HepG2 (cell line): ENCODE data around the gene LINGO3. TPM values are rescaled to one million over a fixed set of nuclear protein-coding genes. Genes with fewer than 3 reads are reported as not detected.

Experiments
- ATAD3A ChIP-seq: sonication (generic); formaldehyde crosslinking; IDR thresholded peaks from 2 replicates; pipeline ENCODE4 v1.4.0; 2020; ENCODE audit warnings: missing genetic modification reagents
- CHCHD3 ChIP-seq: sonication (generic); formaldehyde crosslinking; IDR thresholded peaks from 2 replicates; pipeline ENCODE4 v1.8.0; 2022; ENCODE audit warnings: mild to moderate bottlenecking, missing genetic modification reagents, moderate library complexity
- EEA1 ChIP-seq: sonication (generic); formaldehyde crosslinking; IDR thresholded peaks from 2 replicates; pipeline ENCODE4 v1.5.1; 2020; ENCODE audit warnings: mild to moderate bottlenecking, missing genetic modification reagents, borderline replicate concordance
- FOXP4 ChIP-seq: sonication (generic); formaldehyde crosslinking; IDR thresholded peaks from 2 replicates; pipeline ENCODE4 v1.4.0; 2020; ENCODE audit warnings: missing genetic modification reagents
- GFI1 ChIP-seq: sonication (generic); formaldehyde crosslinking; IDR thresholded peaks from 2 replicates; pipeline ENCODE4 v1.5.0; 2020; ENCODE audit warnings: missing genetic modification reagents, mild to moderate bottlenecking, borderline replicate concordance
- GLMP ChIP-seq: sonication (generic); formaldehyde crosslinking; IDR thresholded peaks from 2 replicates; pipeline ENCODE4 v1.9.0; 2021; ENCODE audit warnings: missing genetic modification reagents, mild to moderate bottlenecking, borderline replicate concordance
- HCFC1 ChIP-seq: fragments of 150-350 bp; IDR thresholded peaks from 2 replicates; pipeline ENCODE4 v1.6.1; 2014; ENCODE audit warnings: low read depth, low read length
- HOMEZ ChIP-seq: IDR thresholded peaks from 2 replicates; pipeline ENCODE4 v1.6.1; 2016; ENCODE audit warnings: low read depth
- MAX ChIP-seq: IDR thresholded peaks from 2 replicates; pipeline ENCODE4 v1.6.1; 2012; ENCODE audit warnings: inconsistent platforms
- MLLT10 ChIP-seq: sonication (generic); formaldehyde crosslinking; IDR thresholded peaks from 2 replicates; pipeline ENCODE4 v1.4.0; 2020; ENCODE audit warnings: missing genetic modification reagents
- PREB ChIP-seq: sonication (generic); formaldehyde crosslinking; IDR thresholded peaks from 2 replicates; pipeline ENCODE4 v1.4.0; 2020; ENCODE audit warnings: missing genetic modification reagents
- SALL2 ChIP-seq: sonication (generic); formaldehyde crosslinking; IDR thresholded peaks from 2 replicates; pipeline ENCODE4 v1.8.1; 2023; ENCODE audit warnings: mild to moderate bottlenecking, missing genetic modification reagents, inconsistent platforms
- SIX4 ChIP-seq: sonication (generic); formaldehyde crosslinking; IDR thresholded peaks from 2 replicates; pipeline ENCODE4 v1.4.0; 2020; ENCODE audit warnings: missing genetic modification reagents
- ZC3H13 ChIP-seq: sonication (generic); formaldehyde crosslinking; IDR thresholded peaks from 2 replicates; pipeline ENCODE4 v1.8.1; 2023; ENCODE audit warnings: mild to moderate bottlenecking, missing genetic modification reagents, moderate library complexity
- ZFP36L2 ChIP-seq: sonication (generic); formaldehyde crosslinking; IDR thresholded peaks from 2 replicates; pipeline ENCODE4 v1.4.0; 2020; ENCODE audit warnings: missing genetic modification reagents
- ZNF121 ChIP-seq: sonication (generic); formaldehyde crosslinking; IDR thresholded peaks from 2 replicates; pipeline ENCODE4 v1.5.0; 2020; ENCODE audit warnings: mild to moderate bottlenecking, missing genetic modification reagents
- ZNF207 ChIP-seq: fragments of 450-650 bp; IDR thresholded peaks from 2 replicates; pipeline ENCODE4 v1.6.1; 2016; ENCODE audit warnings: antibody characterized with exemption, borderline replicate concordance
- ZNF224 ChIP-seq: sonication (generic); formaldehyde crosslinking; IDR thresholded peaks from 2 replicates; pipeline ENCODE4 v1.5.0; 2020; ENCODE audit warnings: mild to moderate bottlenecking, missing genetic modification reagents
- ZNF296 ChIP-seq: sonication (generic); formaldehyde crosslinking; conservative IDR thresholded peaks from 2 replicates; pipeline ENCODE4 v1.5.0; 2020; ENCODE audit warnings: mild to moderate bottlenecking, missing genetic modification reagents
- ZNF326 ChIP-seq: sonication (generic); formaldehyde crosslinking; IDR thresholded peaks from 2 replicates; pipeline ENCODE4 v1.4.0; 2020; ENCODE audit warnings: missing genetic modification reagents, borderline replicate concordance
- ZNF441 ChIP-seq: sonication (generic); formaldehyde crosslinking; IDR thresholded peaks from 2 replicates; pipeline ENCODE4 v1.7.0; 2021; ENCODE audit warnings: missing genetic modification reagents, borderline replicate concordance
- ZNF607 ChIP-seq: sonication (generic); formaldehyde crosslinking; IDR thresholded peaks from 2 replicates; pipeline ENCODE4 v1.5.1; 2020; ENCODE audit warnings: missing genetic modification reagents, mild to moderate bottlenecking, borderline replicate concordance
- polyA plus RNA-seq, 8 experiments: library from polyadenylated mRNA; depleted of rRNA in 3 of 8; stranded (reverse) in 7 of 8; unstranded in 1 of 8; fragments of >200 nt; fragmentation: Illumina TruSeq in 4 of 8; extraction: Trizol in 4 of 8; gene quantifications; 2 replicates each; pipeline versions ENCODE4 v1.2.1 to v1.2.3, GENCODE V29; 2011 to 2016; ENCODE audit warnings: low read depth in 4 of 8, missing spikeins in 1 of 8, mixed read lengths in 1 of 8; ENCODE audit not compliant: insufficient read depth in 1 of 8
- total RNA-seq, 5 experiments: library from RNA; depleted of rRNA; stranded (reverse); fragments of >200 nt; fragmentation: Illumina TruSeq; extraction: Trizol; gene quantifications; 2 replicates each; pipeline ENCODE4 v1.2.3, GENCODE V29; 2016; ENCODE audit warnings: low read depth in 1 of 5

Gene LINGO3
- total and polyA plus RNA-seq, 2 of the 13 experiments (the other 11 are each of a cell fraction or from before 2014, with no cell fraction given), result not detected

GRCh38 chr19:2330632-2331284, 22.8 kb upstream of the LINGO3 start (continued):
- TF ChIP-seq GLMP (CRISPR knock-in tag), result no peak
- no peak for TF ChIP-seq EEA1
- TF ChIP-seq ZNF296 (CRISPR knock-in tag), result no peak
- peak; percentile 45; the same call in 1 of the 2 replicates for TF ChIP-seq MAX
- no peak for TF ChIP-seq PREB (CRISPR knock-in tag)
- TF ChIP-seq FOXP4, result no peak
- TF ChIP-seq ZNF441, result no peak
- no peak for TF ChIP-seq ZNF224
- TF ChIP-seq SALL2 (CRISPR knock-in tag), result no peak
- TF ChIP-seq ZC3H13 (CRISPR knock-in tag), result peak; percentile 7; the same call in 1 of the 2 replicates
- TF ChIP-seq ZNF207, result no peak
- no peak for TF ChIP-seq ZFP36L2 (CRISPR knock-in tag)
- TF ChIP-seq SIX4 (CRISPR knock-in tag), result peak; percentile 60; the same call in 1 of the 2 replicates
- no peak for TF ChIP-seq ZNF607 (CRISPR knock-in tag)
- TF ChIP-seq MLLT10 (CRISPR knock-in tag), result no peak
- no peak for TF ChIP-seq ZNF326 (CRISPR knock-in tag)
- no peak for TF ChIP-seq HCFC1
- TF ChIP-seq GFI1, result no peak
- no peak for TF ChIP-seq HOMEZ (CRISPR knock-in tag)
- peak; percentile 15; the same call in 1 of the 2 replicates for TF ChIP-seq ZNF121 (CRISPR knock-in tag)
- TF ChIP-seq ATAD3A (CRISPR knock-in tag), result no peak
- no peak for TF ChIP-seq CHCHD3 (CRISPR knock-in tag)
